GM19035 (cell line): ENCODE measurements around the gene POLE3.
"Not testable (repeated sequence)": the region's sequence is repeated elsewhere in the genome, so short reads cannot be mapped to it uniquely, and the experiment has no call there.

Experiments used
- ATAC-seq: cut with Tn5 transposase; IDR thresholded peaks from one replicate; pipeline ENCODE4 v1.9.1; 2021; ENCODE audit not compliant: unreplicated experiment

POLE3 gene

DNA sequence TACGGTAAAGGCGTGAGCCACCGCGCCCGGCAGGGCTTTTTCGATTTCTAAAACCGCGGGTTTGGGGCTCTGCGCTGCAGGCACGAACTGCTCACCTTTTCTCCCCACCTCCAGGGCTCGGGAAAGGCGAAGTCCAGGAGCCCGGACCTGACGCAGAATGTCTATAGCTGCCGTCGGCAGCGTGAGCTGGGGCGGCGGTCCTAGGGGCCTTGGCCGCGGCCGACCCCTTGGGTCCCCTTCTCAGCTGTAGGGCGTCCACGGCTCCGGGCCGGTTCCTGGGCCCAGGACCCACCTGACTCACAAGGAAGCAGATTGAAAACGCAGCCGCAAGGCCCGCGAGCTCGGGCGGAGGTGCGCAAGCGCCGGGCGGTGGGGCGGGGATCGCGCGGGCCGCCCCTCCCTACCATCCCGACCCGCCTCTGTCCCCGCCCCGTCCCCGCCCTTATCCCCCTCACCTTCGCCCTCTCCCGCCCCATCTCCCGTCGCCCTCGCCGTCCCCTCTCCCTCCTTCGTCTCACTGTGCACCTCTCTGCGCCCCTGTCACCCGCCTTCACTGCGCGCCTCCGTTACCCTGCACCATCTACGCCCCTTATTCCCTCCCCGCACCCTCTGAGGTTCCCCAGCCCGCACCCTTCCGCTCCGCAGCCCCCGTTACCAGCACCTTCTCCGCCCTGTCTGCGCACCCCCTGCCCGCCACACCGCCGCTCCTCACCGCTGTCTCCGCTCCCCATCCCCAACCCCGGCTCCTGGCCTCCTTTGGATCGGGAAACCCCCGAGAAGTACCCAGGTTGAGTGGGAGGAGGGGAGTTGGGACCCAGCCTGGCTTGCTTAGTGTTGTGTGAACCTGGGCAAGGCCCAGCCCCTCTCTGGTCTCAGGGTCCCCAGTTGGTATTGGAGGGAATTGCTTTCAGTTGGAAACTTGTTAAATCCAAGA is 33.6 kb downstream of the POLE3 start, which contains the start of gene HDHD3:
Gene HDHD3, minus strand, starts transcription at position 353 of the 934 bp plus-strand sequence. CDS start 2,632 bp downstream, outside the sequence.
- peak; percentile 76 for ATAC-seq

DNA sequence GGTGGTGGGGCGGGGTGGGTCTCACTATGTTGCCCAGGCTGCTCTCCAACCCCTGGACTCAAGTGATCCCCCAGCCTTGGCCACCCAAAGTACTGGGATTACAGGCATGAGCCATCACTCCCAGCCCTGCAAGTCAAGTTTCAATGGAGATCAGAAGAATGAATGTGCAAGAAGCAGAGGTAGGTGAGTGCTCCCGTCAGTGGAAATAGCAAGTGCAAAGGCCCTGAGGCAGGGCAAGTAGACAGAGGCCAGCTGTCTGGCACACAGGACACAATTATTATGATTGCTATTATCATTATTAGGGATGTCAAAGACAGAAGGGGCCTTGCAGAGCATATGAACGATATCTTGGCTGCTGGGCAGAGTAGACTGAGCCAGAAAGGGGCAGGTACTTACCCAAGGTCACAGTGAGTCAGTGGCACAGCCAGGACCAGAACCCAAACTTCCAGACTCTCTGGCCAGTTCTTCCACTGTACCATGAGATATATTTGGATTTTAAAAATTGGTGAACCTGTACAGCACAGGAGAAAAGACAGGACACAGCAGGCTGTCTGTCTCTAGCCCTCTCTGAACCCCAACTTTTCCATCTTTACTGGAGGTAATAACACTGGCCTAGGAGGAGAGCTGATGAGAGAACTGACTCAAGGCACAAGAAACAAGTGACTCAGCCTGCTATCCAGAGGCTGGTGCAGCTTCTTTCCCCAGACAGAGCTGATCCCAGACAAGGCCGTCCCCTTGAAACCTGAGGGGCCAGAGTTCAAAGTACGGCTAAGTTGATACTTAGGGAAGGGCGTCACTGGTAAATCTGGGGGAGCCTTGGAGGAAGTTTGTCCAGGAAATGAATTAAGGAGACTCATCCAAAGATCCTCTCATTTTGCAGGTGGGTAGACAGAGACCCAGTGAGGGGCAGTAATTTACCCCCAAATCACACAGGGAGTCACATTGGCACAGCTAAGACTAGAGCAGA is 35.1 kb downstream of the POLE3 start:
- ATAC-seq = no peak

DNA sequence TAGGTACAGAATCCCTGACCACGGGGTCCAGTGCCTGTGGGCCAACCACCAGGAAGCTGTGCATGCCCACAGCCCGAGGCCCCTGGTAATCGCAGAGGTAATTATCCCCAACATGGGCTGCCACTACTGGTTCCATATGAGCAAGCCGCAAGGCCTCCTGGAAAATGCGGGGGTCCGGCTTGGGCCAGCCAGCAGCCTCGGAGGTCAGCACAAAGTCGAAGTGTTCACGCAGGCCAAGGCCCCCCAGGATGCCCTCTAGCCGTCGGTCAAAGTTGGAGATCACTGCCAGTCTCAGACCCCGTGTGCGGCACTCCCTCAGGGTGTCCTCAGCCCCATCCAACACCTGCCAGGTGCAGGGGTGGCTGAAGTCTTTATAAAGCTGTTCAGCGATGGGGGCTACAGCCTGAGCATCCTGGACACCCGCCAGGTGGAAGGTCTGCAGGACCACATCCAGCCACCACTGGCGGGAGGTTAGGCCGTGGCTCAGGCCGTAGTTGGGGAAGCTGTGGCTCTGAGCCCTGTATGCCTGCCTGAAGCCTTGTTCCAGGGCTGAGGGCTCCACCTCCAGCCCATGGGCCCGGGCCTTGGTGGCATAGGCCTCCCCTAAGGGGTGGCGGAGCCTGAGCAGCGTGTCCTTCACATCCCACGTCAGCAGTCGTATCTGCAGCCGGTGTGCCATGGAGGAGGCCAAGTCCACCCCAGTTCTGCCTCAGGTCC is 36.6 kb downstream of the POLE3 start:
- no peak for ATAC-seq

DNA sequence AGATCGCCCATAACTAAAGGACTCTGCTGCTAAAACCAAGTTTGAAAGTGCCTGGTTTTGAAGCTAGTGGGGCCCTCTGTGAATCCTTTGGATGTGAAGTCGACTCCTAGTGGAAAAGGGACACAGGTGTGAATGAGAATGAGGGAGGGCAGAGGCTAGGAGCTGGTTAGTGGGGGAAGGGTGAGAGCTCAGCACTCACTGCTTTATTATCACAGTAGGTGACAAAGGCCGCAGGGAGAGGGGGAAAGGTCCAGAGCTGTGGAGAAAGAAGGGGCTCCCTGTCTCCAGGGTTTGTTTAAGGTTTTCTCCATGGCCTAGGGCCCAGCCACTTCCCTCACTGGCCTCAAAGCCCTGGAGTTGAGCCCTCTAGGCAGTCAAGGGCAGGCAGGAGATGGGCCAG is 37.2 kb downstream of the POLE3 start:
- no peak for ATAC-seq

DNA sequence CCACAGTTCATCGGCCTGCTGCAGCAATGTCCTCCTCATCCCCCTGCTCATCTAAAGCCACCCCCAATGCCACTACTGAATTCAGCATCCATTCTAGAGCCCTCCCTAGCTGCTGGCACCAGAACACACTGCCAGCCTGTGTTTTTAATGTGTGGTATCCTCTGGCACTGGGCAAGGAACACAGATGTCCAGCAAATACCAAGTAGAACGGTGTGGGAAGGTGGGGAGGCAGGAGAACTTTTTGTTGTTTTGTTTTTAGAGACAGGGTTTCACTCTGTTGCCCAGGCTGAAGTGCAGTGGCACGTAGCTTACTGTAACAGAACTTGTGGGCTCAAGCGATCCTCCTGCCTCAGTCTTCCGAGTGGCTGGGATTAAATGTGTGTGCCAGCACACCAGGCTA is 38.4 kb downstream of the POLE3 start:
- ATAC-seq = no peak

DNA sequence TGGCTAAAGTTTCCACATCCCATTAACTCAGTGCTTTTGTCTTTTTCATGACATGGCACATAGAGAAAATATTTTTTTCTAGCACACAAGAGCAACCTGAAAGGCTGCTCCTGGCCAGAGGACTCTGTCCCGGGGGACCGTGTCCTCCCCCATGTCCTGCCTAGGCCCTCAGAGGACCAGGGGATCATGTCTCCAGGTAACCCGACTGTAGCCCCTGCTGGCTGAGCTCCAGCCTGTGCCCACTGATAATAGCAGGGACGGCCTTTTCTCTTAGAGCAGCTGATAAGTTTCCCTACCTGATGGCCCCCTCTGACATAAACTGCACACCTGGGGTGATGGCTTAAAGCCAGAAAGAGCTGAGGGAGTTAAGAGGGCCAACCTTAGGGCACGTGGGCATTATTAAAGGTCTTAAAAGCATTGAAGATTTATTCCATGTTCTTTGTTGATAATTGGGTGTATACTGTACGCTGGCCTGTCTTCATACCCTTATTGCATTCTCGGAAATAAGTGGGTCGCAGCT is 39.6 kb downstream of the POLE3 start:
- no peak for ATAC-seq

DNA sequence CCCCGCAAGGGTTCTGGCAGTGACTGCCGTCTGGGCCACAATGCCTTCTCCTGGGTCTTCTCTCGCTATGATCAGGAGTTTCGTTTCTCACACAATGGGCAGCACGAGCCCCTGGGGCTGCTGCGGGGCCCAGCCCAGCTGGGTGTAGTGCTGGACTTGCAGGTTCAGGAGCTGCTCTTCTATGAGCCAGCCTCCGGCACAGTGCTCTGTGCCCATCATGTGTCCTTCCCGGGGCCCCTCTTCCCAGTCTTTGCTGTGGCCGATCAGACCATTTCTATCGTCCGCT is 40.7 kb downstream of the POLE3 start:
- no peak for ATAC-seq

DNA sequence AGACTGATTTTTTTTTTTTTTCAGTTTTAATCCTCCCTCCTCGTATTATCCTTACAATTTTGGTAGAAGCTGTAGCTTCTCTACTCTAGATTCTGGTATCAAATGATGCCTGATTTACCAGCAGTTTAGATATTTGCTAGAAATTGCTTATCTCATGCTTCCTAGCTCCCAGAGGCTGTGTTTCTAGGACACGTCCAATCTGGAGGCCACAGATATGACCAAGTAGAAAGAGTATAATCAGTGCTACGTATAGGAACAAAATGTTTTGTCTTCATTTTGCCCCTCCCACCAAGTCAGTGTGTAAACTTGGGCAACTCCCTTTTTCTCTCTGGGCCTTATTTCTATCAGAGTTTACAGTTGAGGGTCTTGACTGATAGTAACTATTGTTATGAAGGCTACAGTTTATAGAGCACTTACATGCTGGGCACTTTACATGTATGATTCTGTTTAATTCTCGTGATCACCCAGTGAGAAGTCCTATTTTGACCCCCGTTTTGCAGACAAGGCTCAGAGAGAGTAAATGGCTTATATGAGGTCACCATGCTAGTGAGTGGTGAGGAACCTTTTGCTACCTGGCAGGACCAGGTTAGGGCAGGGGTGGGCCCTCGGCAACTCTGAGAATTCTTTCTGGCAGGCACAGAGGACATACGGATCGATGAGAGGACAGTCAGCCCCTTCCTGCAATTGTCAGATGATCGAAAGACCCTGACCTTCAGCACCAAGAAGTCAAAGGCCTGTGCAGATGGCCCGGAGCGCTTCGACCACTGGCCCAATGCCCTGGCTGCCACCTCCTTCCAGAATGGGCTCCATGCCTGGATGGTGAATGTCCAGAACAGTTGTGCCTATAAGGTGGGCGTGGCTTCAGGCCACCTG is 41.3 kb downstream of the POLE3 start:
- no peak for ATAC-seq

DNA sequence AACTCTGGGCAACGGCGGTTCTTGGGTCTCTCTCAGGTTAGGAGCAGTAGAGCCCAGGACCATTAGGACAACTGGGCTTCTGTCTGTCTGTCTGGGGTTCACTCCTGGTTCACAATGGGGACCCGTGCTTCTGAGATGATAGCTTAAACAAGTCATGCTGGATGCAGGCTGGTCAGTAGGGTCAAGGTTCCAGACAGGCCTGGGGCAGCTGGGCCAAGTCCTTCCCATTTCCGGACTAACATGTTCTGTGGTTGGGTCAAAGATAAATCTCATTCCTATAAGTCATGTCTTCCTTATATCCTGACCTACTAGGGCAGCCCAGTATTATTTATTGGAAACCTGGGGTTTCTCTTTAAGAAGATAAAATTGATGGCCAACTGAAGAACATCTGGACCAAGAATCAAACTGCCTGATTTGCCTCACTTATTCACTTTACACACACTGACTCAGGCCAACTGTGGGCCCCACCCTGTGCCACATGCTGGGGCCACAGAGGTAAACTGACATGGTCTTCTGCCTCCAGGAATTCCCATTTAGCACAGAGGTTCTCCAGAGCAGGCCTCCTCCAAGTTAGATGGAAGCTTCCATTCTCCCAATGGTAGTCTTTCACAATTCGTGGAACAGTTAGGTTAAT is 42.0 kb downstream of the POLE3 start:
- ATAC-seq = no peak

DNA sequence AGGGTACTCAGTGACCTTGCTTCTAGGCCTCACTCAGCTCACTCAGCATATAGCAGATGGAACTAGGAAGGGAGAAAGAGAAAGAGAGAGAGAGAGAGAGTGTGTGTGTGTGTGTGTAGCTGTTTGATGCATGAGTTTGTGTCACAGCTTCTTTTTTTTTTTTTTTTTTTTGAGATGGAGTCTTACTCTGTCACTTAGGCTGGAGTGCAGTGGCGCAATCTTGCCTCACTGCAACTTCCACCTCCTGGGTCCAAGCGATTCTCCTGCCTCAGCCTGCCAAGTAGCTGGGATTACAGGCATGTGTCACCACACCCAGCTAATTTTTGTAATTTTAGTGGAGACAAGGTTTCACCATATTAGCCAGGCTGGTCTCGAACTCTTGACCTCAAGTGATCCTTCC is 44.8 kb downstream of the POLE3 start:
- not testable (repeated sequence) for ATAC-seq

DNA sequence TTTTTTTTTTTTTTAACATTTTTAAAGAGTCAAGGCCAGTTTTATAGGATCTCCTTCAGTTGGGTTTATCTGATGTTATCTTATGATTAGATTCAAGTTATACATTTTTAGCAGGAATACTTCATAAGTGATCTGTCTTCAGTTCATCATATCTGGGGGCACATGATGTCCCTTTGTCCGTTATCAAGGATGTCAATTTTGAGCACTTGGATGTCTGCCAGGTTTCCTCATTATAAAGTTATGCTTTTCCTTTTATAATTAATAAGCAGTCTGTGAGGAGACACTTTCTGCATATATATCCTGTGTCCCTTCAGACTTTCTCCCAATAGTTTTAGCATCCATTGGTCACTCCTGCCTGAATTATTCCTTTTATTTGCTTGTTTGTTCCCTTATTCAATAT is 45.5 kb downstream of the POLE3 start:
- ATAC-seq = no peak

DNA sequence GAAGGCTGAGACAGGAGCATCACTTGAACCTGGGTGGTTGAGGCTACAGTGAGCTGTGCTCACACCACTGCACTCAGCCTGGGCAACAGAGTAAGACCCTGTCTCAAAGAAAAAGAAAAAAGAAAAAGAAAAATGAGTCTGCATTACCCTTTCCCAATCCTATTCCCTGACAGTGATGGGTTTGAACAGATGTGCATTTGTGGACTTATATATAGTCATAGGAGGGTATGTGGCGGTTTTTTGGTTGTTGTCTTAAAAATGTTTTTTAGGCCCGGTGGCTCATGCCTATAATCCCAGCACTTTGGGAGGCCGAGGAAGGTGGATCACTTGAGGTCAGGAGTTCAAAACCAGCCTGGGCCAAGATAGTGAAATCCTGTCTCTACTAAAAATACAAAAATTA is 47.1 kb downstream of the POLE3 start:
- no peak for ATAC-seq

DNA sequence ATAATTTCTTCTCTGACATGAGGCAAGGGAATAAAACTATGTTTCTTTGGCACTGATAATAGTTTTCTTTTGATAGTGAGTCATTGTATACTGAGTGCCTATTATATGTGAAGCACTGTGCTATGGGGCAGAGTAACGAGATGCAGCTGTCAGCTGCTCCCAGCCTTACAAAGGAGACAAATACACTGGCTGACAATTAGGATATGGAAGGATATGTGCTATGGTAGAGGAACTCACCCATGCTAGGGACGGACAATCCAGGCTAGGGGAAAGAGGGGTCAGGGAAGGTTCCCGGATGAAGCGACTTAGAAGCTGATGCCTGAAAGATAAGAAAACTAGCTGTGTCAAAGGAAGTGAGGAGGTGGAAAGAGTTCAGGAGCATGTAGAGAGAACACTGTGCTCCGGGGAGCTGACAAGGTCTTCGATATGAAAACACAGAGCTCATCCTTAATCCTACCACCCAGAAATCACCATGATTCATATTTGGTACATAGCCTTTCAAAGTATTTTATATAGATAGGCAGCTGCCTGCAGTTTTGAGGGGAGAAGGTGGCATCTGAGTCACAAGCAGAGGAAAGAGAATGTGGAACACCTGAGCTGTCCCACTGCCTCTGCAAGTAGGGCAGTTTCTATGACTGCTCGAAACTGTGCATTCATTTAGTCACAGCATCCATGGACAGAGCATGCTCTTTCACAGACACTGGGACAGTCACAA is 49.0 kb downstream of the POLE3 start:
- ATAC-seq = no peak

DNA sequence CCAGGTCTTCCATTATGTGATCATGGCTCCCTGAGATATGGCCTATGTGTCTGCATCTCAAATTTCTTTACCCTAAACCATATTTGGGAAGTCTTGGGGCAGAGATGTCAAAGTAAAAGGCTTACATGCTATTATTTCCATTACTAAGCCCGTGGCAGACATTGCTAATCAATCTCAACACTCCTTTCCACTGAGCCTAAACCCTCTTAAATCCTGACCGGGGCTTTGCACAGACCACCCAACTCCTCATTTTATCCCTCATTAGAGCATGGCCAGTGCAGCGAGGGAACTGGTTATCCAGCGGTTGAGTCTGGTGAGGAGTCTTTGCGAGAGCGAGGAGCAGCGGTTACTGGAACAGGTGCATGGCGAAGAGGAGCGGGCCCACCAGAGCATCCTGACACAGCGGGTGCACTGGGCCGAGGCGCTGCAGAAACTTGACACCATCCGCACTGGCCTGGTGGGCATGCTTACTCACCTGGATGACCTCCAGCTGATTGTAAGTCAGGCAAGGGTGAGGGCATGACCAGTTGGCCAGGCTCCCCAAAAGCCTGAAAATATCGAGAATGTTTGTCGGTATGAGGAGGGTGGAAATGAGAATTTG is 50.1 kb downstream of the POLE3 start:
- no peak for ATAC-seq

DNA sequence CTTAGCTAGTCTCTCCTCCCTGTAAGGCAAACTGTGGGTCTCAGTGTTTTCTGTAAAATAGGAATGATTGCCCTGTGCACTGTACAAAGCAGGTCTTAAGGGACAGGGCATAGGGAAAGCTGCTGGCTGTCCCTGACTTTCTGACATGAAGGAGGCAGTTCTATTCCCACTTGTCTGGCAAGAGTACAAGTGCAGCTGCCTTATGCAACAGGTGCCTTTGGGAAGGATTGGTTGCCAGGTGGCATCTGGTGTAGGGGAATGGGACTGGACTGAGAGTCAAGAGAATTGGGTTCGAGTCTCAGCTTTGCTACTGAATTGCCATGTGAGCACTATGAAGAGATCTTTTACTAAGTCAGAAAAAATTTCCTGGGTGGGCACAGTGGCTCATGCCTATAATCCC is 51.1 kb downstream of the POLE3 start:
- no peak for ATAC-seq
